ENCODE data around the gene TMEM178B. TPM values are rescaled to one million over a fixed set of nuclear protein-coding genes. Genes with fewer than 3 reads are reported as not detected.

TMEM178B gene
- total and polyA plus RNA-seq, 10 of the 15 experiments (the other 5 are each of a cell fraction or from before 2014, with no cell fraction given), result 0.01 to 1.1 (median 0.04) TPM; not detected in 2

DNA sequence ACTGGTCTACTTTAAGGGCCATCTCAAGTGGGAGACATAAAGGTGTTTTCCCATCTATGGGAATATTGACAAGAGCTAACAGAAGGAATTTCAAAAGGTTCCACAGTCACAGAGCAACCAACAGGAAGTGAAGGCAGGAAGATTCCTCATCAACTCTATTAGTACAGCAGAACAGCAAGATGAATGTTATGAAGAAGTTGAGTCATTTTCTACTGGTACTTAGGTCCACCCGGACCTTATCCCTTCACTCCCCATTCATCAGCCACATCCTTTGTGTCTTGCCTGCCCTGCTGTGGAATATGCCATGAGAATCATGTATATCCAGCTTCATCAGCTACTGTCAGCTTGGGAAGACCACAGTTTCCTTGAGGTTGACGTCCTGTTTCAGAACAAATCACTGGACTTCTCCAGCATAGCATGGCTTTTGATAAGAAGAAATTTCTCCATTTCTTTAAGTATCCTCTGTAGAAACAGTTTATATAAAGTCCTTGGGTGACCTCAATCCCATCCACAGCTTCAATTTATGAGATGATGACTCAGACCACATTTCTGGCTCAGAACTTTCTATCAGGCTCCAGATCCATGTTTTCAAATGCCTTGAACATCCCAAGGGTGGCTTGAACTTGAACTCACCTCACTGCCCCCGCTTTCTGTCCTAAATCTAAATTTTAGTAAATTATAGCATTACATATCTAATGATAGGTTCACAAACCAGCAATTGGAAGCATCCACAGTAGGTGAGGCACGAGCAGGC, 392.5 kb downstream of the TMEM178B start:
- no peak for TF ChIP-seq NR2C1 (IDR thresholded peaks at IDR 0.05)
- 10% methylated on average over 4 of the region's 4 CpGs for WGBS (ENCODE audit: insufficient coverage, insufficient replicate concordance, low lambda C conversion rate, missing lambda C conversion rate)
- no TSS peak for BruUV-seq (replicated peaks)
- H3K4me1 ChIP-seq (ENCODE audit: control insufficient read depth, insufficient read depth, low read length), result no peaks in the 10 kb centered on the region
- ATAC-seq (no peak), DNase-seq (ENCODE audit: low read depth, low spot score) (no peak), FAIRE-seq (no peak)
- no peaks in the 10 kb centered on the region for H3K36me3 ChIP-seq (ENCODE audit: control insufficient read depth in 2 of 2, insufficient read depth in 2 of 2, low read length in 1 of 2)
- SMC1A ChIA-PET (ENCODE audit: uncharacterized antibody, unreplicated experiment), result interaction anchor here (0.5 kb wide), 1 partner anchor 435 kb away, joined by 3 read pairs; no protein-coding TSS in a partner anchor
- no peak overlapping the region for H3K27ac ChIP-seq (ENCODE audit: control insufficient read depth, insufficient read depth)
- H3K27me3 ChIP-seq (replicated peaks in 1 of 2; ENCODE audit: control insufficient read depth in 2 of 2, insufficient read depth in 2 of 2, low read length in 1 of 2), result peaks cover 0 to 4% of the 10 kb centered on the region in 2 experiments; a peak in 3 of 4 replicates
- RAD21 ChIA-PET (ENCODE audit: unreplicated experiment), result no interaction called here
- POLR2A ChIA-PET, result no interaction called here
- H3K9me3 ChIP-seq (replicated peaks; ENCODE audit: control insufficient read depth, insufficient read depth, low read length), result no peaks in the 10 kb centered on the region
- in situ Hi-C loops (cut with MboI) (no loop called here), intact Hi-C loops (cut with micrococcal nuclease; ENCODE audit: unreplicated experiment) (no loop called here)
- H3K4me2 ChIP-seq (ENCODE audit: control insufficient read depth, insufficient read depth), result no peak overlapping the region
- no peak overlapping the region for H2AFZ ChIP-seq (ENCODE audit: control insufficient read depth, low read depth, low read length)
- H3K9ac ChIP-seq (ENCODE audit: control insufficient read depth, insufficient read depth, low read length), result no peak overlapping the region
- no peaks in the 10 kb centered on the region for H3K79me2 ChIP-seq (ENCODE audit: control insufficient read depth, insufficient read depth, low read length)
- CTCF ChIA-PET, result interaction anchor here (1.0 kb wide), 1 partner anchor 184 kb away, joined by 3 read pairs; no protein-coding TSS in a partner anchor
- no peaks in the 10 kb centered on the region for H4K20me1 ChIP-seq (ENCODE audit: control insufficient read depth, insufficient read depth)
- H3K4me3 ChIP-seq, result no peak overlapping the region

DNA sequence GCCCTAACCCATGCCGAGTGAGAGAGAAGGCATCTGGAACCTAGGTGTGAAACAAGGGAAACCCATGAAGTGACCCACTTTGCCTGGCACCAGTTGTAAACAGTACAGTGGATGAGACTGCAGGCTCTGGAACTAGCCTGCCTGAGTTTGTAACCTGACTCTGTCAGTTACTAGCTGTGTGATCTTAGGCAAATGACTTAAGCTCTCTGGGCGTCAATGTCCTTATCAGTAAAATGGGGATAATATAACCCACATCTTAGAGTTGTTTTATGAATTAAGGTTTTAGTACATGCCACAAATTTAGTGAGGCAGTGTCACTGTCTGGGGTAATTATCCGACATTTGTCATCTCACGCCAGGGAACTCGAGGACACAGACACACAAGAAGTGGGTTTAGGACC, 394.5 kb downstream of the TMEM178B start:
- ChIA-PET RAD21 (ENCODE audit: unreplicated experiment) (no interaction called here), CTCF (interaction anchor here (1.0 kb wide), 1 partner anchor 14 kb away, joined by 4 read pairs; no protein-coding TSS in a partner anchor), SMC1A (ENCODE audit: uncharacterized antibody, unreplicated experiment) (no interaction called here), POLR2A (no interaction called here)
- Histone ChIP-seq H3K36me3 (ENCODE audit: control insufficient read depth in 2 of 2, insufficient read depth in 2 of 2, low read length in 1 of 2) (no peaks in the 10 kb centered on the region), H4K20me1 (ENCODE audit: control insufficient read depth, insufficient read depth) (no peaks in the 10 kb centered on the region), H3K4me2 (ENCODE audit: control insufficient read depth, insufficient read depth) (no peak overlapping the region), H3K9ac (ENCODE audit: control insufficient read depth, insufficient read depth, low read length) (no peak overlapping the region), H3K27ac (ENCODE audit: control insufficient read depth, insufficient read depth) (no peak overlapping the region), H3K79me2 (ENCODE audit: control insufficient read depth, insufficient read depth, low read length) (no peaks in the 10 kb centered on the region), H3K9me3 (replicated peaks; ENCODE audit: control insufficient read depth, insufficient read depth, low read length) (no peaks in the 10 kb centered on the region), H3K4me3 (no peak overlapping the region), H3K4me1 (ENCODE audit: control insufficient read depth, insufficient read depth, low read length) (no peaks in the 10 kb centered on the region), H2AFZ (ENCODE audit: control insufficient read depth, low read depth, low read length) (no peak overlapping the region), H3K27me3 (replicated peaks in 1 of 2; ENCODE audit: control insufficient read depth in 2 of 2, insufficient read depth in 2 of 2, low read length in 1 of 2) (peaks cover 0 to 2% of the 10 kb centered on the region in 2 experiments; a peak in 2 of 4 replicates)
- DNase-seq (ENCODE audit: low read depth, low spot score) (no peak), FAIRE-seq (no peak), ATAC-seq (no peak)
- 61% methylated on average over 5 of the region's 5 CpGs for WGBS (ENCODE audit: insufficient coverage, insufficient replicate concordance, low lambda C conversion rate, missing lambda C conversion rate)
- BruUV-seq (replicated peaks), result no TSS peak
- in situ Hi-C loops (cut with MboI), result no loop called here
- intact Hi-C loops (cut with micrococcal nuclease; ENCODE audit: unreplicated experiment), result no loop called here
- TF ChIP-seq, protein P1, sequence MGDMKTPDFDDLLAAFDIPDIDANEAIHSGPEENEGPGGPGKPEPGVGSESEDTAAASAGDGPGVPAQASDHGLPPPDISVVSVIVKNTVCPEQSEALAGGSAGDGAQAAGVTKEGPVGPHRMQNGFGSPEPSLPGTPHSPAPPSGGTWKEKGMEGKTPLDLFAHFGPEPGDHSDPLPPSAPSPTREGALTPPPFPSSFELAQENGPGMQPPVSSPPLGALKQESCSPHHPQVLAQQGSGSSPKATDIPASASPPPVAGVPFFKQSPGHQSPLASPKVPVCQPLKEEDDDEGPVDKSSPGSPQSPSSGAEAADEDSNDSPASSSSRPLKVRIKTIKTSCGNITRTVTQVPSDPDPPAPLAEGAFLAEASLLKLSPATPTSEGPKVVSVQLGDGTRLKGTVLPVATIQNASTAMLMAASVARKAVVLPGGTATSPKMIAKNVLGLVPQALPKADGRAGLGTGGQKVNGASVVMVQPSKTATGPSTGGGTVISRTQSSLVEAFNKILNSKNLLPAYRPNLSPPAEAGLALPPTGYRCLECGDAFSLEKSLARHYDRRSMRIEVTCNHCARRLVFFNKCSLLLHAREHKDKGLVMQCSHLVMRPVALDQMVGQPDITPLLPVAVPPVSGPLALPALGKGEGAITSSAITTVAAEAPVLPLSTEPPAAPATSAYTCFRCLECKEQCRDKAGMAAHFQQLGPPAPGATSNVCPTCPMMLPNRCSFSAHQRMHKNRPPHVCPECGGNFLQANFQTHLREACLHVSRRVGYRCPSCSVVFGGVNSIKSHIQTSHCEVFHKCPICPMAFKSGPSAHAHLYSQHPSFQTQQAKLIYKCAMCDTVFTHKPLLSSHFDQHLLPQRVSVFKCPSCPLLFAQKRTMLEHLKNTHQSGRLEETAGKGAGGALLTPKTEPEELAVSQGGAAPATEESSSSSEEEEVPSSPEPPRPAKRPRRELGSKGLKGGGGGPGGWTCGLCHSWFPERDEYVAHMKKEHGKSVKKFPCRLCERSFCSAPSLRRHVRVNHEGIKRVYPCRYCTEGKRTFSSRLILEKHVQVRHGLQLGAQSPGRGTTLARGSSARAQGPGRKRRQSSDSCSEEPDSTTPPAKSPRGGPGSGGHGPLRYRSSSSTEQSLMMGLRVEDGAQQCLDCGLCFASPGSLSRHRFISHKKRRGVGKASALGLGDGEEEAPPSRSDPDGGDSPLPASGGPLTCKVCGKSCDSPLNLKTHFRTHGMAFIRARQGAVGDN (IDR thresholded peaks at IDR 0.05), result no peak
- TF ChIP-seq IKZF1 (conservative IDR thresholded peaks at IDR 0.05) (no peak), KLF5 (IDR thresholded peaks at IDR 0.05; ENCODE audit: partially characterized antibody) (no peak), SMAD5 (IDR thresholded peaks at IDR 0.05; ENCODE audit: low read depth) (no peak), KAT2A (conservative IDR thresholded peaks at IDR 0.05; ENCODE audit: control insufficient read depth, low read depth, low read length) (no peak), SUPT20H (IDR thresholded peaks at IDR 0.05; ENCODE audit: borderline replicate concordance, control insufficient read depth, low read depth, low read length) (no peak), SMARCA5 (IDR thresholded peaks at IDR 0.05) (no peak), POLR2AphosphoS5 (IDR thresholded peaks at IDR 0.05; ENCODE audit: low read length) (no peak)
- TF ChIP-seq, protein P2, sequence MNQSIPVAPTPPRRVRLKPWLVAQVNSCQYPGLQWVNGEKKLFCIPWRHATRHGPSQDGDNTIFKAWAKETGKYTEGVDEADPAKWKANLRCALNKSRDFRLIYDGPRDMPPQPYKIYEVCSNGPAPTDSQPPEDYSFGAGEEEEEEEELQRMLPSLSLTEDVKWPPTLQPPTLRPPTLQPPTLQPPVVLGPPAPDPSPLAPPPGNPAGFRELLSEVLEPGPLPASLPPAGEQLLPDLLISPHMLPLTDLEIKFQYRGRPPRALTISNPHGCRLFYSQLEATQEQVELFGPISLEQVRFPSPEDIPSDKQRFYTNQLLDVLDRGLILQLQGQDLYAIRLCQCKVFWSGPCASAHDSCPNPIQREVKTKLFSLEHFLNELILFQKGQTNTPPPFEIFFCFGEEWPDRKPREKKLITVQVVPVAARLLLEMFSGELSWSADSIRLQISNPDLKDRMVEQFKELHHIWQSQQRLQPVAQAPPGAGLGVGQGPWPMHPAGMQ (IDR thresholded peaks at IDR 0.05; ENCODE audit: borderline replicate concordance), result no peak

All from GM12878 (cell line).